ENCODE data around the gene RAVER1.
"Not testable (repeated sequence)": the region's sequence is repeated elsewhere in the genome, so short reads cannot be mapped to it uniquely, and the experiment has no call there.

RAVER1 gene

GRCh38 chr19:10344780-10345179 lies 11.5 kb upstream of the RAVER1 start:
- DNase-seq (ENCODE audit: low spot score), result no peak

- DNase-seq (ENCODE audit: low spot score), result no peak
Observed at GRCh38 chr19:10343495-10343894, 10.2 kb upstream of the RAVER1 start.

- no peak for DNase-seq (ENCODE audit: low spot score)
Observed at GRCh38 chr19:10339977-10340376, 6.6 kb upstream of the RAVER1 start.

GRCh38 chr19:10339380-10339960 lies 6.1 kb upstream of the RAVER1 start, which contains the start of gene ICAM3:
TSS of gene ICAM3 (minus strand) at chr19:10339624. CDS start at chr19:10339614, 10 bp downstream.
- DNase-seq (ENCODE audit: low spot score), result no peak

GRCh38 chr19:10338940-10339339 lies 5.6 kb upstream of the RAVER1 start:
- DNase-seq (ENCODE audit: low spot score), result no peak

GRCh38 chr19:10336725-10337124 lies 3.4 kb upstream of the RAVER1 start:
- not testable (repeated sequence) for DNase-seq (ENCODE audit: low spot score)

- no peak for DNase-seq (ENCODE audit: low spot score)
Observed at GRCh38 chr19:10335352-10335985, 2.1 kb upstream of the RAVER1 start.

GRCh38 chr19:10334588-10335351 lies 1.4 kb upstream of the RAVER1 start:
- DNase-seq (ENCODE audit: low spot score), result peak; percentile 88

- DNase-seq (ENCODE audit: low spot score), result peak; percentile 24
Observed at GRCh38 chr19:10333758-10334587, 644 bp upstream of the RAVER1 start.

- no peak for DNase-seq (ENCODE audit: low spot score)
Observed at GRCh38 chr19:10332158-10332964, 968 bp downstream of the RAVER1 start.

- DNase-seq (ENCODE audit: low spot score), result no peak
Observed at GRCh38 chr19:10329555-10329954, 3.8 kb downstream of the RAVER1 start.

- no peak for DNase-seq (ENCODE audit: low spot score)
Observed at GRCh38 chr19:10328558-10329429, 4.5 kb downstream of the RAVER1 start.

- DNase-seq (ENCODE audit: low spot score), result no peak
Observed at GRCh38 chr19:10327793-10328192, 5.5 kb downstream of the RAVER1 start.

- DNase-seq (ENCODE audit: low spot score), result no peak
Observed at GRCh38 chr19:10325732-10326131, 7.6 kb downstream of the RAVER1 start.

GRCh38 chr19:10321874-10322835 lies 11.2 kb downstream of the RAVER1 start:
- no peak for DNase-seq (ENCODE audit: low spot score)

GRCh38 chr19:10321417-10321797 lies 11.9 kb downstream of the RAVER1 start:
- DNase-seq (ENCODE audit: low spot score), result no peak

GRCh38 chr19:10320602-10321416 lies 12.5 kb downstream of the RAVER1 start:
- DNase-seq (ENCODE audit: low spot score), result no peak
